GM18502 (cell line): Measurements from ENCODE around the gene RANBP2.
"Not testable (repeated sequence)": the region's sequence is repeated elsewhere in the genome, so short reads cannot be mapped to it uniquely, and the experiment has no call there.

Experiments
- ATAC-seq: cut with Tn5 transposase; IDR thresholded peaks from one replicate; pipeline ENCODE4 v1.9.1; 2021; ENCODE audit warnings: mild to moderate bottlenecking; ENCODE audit not compliant: unreplicated experiment, poor library complexity

The RANBP2 gene

GRCh38 chr2:108719149-108720044 is at the start of gene RANBP2:
Gene RANBP2 (plus strand): TSS chr2:108719482. CDS start chr2:108719607, 125 bp downstream.
- peak; percentile 99 for ATAC-seq

- ATAC-seq, result not testable (repeated sequence)
These were observed 49.0 kb upstream of the RANBP2 start for GRCh38 chr2:108670282-108670681.

- not testable (repeated sequence) for ATAC-seq
These were observed 47.0 kb upstream of the RANBP2 start for GRCh38 chr2:108672200-108672805.

DNA sequence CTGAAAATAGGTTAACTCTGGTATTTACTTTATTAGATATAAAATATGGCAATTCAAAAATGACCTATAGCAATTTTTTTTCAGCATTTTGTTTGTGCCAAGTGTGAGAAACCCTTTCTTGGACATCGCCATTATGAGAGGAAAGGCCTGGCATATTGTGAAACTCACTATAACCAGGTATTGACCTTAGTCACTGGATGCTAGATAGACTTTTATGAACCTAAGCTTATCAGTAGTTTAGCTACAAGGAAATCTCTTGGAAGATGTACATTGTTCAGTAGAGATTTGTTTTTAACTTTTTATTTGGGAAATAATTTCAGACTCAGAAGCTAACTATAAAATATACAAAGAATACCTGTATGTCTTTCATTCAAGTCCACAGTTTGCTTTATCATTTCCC is 42.8 kb upstream of the RANBP2 start:
- not testable (repeated sequence) for ATAC-seq

DNA sequence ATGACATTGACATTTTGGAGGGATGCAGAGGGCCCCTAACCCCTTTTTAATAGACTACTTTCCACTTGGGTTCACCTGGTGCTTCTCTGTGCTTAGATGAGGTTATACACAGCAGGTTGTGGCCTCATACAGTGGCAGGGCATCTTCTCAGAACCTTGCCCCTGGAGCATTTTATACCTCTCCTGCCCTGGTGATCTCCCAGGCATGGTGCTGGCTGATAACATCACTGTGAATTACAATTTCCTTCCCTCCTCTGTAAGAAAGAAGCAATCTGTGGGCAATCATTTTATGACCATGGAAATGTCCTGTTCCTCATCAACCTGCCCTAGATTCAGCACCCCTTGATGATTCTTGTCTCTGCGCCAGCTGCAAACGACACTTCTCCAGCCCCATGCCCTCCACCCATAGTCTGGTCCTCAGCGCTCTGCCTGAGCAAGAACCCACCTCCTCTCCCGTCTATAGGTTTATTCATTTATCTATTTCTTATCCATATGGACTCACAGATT is 42.0 kb upstream of the RANBP2 start:
- not testable (repeated sequence) for ATAC-seq

GRCh38 chr2:108678198-108678651 is 41.1 kb upstream of the RANBP2 start:
- not testable (repeated sequence) for ATAC-seq

DNA sequence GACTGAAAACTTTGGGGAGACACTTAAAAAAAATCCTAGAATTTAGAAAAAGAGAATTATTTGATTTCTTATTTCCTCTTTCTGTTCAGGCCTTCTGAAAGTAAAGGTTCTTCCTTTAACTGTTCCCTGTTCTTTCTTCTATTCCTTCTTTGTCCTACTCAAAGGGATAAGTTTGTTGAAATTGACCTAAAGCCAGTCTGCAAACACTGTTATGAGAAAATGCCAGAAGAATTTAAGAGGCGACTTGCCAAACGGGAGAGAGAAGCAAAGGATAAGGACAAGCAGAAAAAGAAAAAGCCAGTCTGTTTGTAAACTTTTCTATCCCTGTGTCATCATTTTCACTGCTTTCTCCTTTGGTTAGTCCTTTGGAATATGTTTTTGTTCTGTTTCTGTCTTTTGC is 38.5 kb upstream of the RANBP2 start:
- not testable (repeated sequence) for ATAC-seq

DNA sequence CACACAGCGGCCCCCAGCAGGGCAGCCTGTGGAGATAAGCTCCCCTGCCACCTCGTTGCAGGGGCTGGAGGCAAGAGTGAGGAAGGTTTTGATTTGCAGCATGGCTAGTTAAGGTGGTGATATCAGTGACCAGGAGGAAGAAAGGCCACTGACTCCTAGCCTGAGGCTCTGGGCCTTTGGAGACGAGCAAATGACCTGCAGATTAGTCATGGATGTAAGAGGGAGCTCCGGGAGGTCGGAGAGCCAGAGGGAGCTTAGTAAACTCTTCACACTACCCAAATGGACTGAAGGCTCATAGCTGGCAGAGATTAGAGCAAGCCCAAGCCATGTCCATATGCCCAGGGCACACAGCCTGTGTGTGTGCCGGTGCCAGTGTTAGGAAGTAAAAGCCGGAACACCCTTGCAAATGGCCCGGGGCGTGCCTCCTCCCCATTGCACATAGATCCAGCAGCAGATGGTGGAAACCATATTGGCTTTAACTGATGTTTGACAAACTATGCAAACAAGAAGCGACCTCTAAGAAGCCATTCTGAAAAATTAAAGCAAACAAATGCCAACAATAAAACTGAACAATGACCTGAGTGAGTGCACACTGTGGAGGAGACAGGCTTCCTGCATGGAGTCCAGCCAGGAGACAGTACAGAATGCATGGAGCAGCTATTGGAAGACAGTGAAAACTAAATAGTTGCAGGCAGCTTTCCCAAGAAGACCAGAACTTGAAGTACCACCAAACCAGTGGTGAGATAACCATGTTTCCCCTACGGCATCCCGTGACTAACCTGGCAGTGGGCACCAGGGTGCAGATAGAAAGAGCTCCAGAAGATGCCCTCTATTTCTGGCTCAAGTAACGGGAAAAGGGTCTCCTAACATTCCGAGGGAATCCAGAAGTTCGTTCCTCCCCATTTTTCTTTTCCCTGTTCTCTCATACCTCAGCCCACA is 30.2 kb upstream of the RANBP2 start:
- ATAC-seq, result not testable (repeated sequence)

DNA sequence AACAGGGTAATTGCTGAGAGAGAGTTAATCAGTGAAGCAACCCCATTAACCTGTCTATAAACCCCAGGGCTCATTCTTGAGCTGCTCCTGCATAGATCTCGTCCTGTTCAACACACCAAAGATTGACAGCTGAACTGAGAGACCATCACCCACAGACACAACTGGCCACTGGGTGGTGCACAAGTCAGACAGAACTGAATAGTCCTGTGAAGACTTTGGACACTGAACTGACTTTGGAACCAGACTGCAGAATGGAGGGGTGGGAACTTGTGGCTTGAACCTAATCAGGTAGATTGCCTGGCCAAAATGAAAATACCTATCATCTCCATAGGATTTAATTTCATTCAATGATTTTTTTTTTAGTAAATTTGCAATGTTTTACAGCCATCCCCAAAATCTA is 29.3 kb upstream of the RANBP2 start:
- ATAC-seq, result peak; percentile 83

GRCh38 chr2:108691447-108691846 is 27.8 kb upstream of the RANBP2 start:
- no peak for ATAC-seq

- ATAC-seq, result no peak
These were observed 18.1 kb upstream of the RANBP2 start for GRCh38 chr2:108701208-108701607.

DNA sequence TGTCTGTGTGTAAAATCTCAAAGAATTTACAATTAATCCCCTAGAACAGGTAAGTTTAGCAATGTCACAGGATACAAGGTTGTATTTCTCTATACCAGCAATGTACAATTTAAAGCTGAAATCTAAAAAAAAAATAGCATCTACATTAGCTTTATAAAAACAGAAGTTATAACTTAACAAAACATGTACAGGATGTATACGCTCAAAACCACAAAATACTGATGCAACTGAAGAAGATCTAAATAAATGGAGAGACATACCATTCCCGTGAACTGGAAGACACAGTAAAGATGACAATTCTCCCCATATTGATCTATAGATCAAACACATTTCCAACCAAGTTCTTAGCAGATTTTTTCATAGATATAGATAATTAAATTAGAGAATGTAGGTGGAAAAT is 17.5 kb upstream of the RANBP2 start:
- no peak for ATAC-seq

GRCh38 chr2:108704871-108705270 is 14.4 kb upstream of the RANBP2 start:
- ATAC-seq, result no peak

DNA sequence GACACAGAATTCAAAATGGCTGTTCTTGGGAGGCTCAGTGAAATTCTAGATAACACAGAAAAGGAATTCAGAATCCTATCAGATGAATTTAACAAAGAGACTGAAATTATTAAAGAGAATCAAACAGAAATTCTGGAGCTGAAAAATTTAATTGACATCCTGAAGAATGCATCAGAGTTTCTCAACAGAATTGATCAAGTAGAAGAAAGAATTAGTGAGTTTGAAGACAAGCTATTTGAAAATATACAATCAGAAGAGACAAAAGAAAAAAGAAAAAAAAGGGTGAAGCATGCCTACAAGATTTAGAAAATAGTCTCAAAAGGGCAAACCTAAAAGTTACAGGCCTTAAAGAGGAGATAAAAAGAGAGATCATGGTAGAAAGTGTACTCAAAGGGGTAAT is 12.0 kb upstream of the RANBP2 start:
- no peak for ATAC-seq

DNA sequence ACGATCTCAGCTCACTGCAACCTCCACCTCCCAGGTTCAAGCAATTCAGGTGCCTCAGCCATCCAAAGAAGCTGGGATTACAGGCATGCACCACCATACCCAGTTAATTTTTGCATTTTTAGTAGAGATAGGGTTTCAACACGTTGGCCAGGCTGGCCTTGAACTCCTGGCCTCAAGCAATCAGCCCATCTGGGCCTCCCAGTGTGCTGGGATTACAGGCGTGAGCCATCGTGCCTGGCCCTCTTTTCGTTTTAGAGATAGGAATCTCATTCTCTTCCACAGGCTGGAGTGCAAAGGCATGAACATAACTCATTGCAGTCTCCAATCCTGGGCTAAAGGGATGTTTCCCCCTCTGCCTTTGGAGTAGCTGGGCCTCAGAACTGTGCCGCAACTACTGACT is 2.3 kb upstream of the RANBP2 start:
- ATAC-seq, result not testable (repeated sequence)

- ATAC-seq, result not testable (repeated sequence)
These were observed 6.8 kb downstream of the RANBP2 start for GRCh38 chr2:108726048-108726447.

DNA sequence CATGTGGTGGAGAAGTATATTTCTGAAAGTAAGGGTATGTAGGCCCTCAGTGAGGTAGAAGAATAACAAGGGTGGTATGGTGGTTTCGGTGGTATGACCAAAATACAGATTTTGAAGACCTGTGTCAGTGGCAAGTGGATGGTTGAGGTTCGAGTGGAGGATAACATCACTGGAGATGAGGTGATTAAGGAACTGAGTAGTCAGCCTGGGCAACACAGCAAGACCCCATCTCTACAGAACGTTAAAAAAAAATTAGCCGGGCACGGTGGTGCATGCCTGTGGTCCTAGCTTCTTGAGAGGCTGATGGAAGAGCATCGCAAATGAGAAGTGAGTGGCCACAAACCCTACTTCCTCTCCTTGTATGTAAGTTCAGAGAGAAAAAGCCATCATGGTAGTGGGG is 15.4 kb downstream of the RANBP2 start:
- ATAC-seq, result not testable (repeated sequence)

DNA sequence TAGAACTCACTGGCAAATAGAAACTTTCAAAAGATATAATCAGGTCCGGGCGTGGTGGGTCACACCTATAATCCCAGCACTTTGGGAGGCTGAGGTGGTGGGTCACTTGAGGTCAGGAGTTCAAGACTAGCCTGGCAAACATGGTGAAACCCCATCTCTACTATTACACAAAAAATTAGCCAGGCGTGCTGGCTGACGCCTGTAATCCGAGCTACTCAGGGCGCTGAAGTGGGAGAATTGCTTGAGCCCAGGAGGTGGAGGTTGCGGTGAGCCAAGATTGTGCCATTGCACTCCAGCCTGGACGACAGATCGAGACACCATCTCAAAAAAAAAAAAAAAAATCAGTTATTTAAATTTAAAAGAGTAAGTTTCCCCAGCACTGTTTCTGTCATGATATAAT is 38.7 kb downstream of the RANBP2 start:
- ATAC-seq, result not testable (repeated sequence)

GRCh38 chr2:108762618-108763017 is 43.3 kb downstream of the RANBP2 start:
- ATAC-seq, result not testable (repeated sequence)

GRCh38 chr2:108766671-108767070 is 47.4 kb downstream of the RANBP2 start:
- ATAC-seq, result not testable (repeated sequence)
